Frontal cortex (tissue), 4 donors: ENCODE results near the gene NUDC. TPM values are rescaled to one million over a fixed set of nuclear protein-coding genes. Genes with fewer than 3 reads are reported as not detected.
"Not testable (repeated sequence)": the region's sequence is repeated elsewhere in the genome, so short reads cannot be mapped to it uniquely, and the experiment has no call there.

Experiments used
- DNase-seq, 2 donors: peaks; one replicate each; pipeline ENCODE4 v3.0.0; 2012; ENCODE audit warnings: low spot score in 2 of 2
- FAIRE-seq: peaks from 2 replicates; lab custom pipeline; 2012; peaks lifted over from hg19 to GRCh38; lab: Jason Lieb, UNC
- total RNA-seq: library from RNA; depleted of rRNA; stranded (reverse); fragments of >200 nt; gene quantifications from one replicate; pipeline ENCODE4 v1.2.3, GENCODE V29; 2014
- donor health status: control.
- donor health status: control.
- donor health status: control.

Gene NUDC
- total RNA-seq, 1 donor from 2014 or later, result 17.1 TPM

- DNase-seq (no peak), FAIRE-seq (no peak)
Measured at GRCh38 chr1:26981146-26981846, 59.8 kb downstream of the NUDC start.

DNA sequence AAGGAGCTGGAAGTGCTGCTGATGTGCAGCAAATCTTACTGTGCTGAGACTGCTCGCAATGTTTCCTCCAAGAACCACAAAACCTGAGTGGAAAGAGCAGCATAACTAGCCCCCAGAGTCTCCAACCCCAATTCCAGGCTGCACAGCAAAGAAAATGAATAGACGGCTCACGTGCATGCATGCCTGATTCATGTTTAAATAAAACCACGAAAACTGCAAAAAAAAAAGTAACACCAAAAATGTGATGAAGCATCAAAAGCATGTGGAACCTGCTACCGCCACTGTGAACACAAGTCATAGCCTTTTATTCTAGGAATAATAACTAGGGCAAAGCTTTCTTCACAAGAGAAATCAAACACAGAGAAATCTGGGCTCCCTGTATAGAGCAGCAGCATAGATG lies 62.3 kb downstream of the NUDC start:
- DNase-seq (no peak), FAIRE-seq (no peak)

GRCh38 chr1:26984291-26984690 lies 62.7 kb downstream of the NUDC start:
- DNase-seq (no peak), FAIRE-seq (no peak)

GRCh38 chr1:26986658-26987057 lies 65.1 kb downstream of the NUDC start:
- FAIRE-seq, result no peak

GRCh38 chr1:26989403-26990109 lies 68.0 kb downstream of the NUDC start:
- not testable (repeated sequence) for DNase-seq, FAIRE-seq

More at GRCh38 chr1:26986658-26987057, 65.1 kb downstream of the NUDC start:
- DNase-seq, result no peak

DNA sequence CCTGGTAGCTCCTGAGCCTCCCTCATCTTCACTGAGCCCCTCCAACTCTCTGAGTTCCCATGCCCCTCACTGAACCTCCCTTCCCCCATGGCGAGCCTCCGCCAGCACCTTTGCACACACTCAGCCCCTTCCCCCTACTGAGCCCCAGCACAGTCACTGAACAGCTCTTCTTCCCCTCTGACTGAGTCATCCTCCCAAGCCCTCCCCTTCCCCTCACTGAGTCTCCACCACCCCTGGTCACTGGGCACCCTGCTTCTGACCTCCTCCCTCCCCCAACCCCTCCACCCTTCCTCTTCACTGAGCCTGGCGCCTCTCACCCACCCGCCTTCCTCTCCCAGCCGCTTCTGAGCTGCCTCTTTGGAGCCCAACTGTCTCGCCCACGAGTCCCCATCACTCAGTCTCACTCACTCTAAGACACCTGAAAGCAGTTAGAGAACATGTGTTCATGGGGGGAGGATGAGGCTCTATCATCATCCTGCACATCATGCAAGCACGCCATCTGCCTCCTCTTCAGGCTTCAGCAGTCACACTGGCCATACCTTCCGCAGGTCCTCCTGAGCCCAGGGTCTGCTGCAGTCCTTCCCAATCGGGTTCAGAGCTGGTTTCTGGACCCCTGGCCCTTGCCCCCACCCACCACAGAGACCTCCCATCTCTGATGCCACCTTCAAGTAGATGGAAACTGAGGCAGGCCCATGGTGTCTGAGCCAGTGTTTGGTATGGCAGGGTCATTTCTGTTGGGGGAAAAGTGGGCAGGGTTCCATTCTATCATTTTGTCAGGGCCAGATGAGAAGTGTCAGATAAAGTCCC lies 70.0 kb downstream of the NUDC start:
- DNase-seq, result peak in 1 of 2 donors; percentile 16

GRCh38 chr1:26993237-26994019 lies 71.9 kb downstream of the NUDC start, which contains the start of gene TRNP1:
TSS of gene TRNP1 (plus strand) at chr1:26993692. CDS start at chr1:26993787, 95 bp downstream.
- FAIRE-seq (no peak), DNase-seq (peak; percentile 94)

More for the DNA sequence above, 70.0 kb downstream of the NUDC start:
- FAIRE-seq, result no peak

DNA sequence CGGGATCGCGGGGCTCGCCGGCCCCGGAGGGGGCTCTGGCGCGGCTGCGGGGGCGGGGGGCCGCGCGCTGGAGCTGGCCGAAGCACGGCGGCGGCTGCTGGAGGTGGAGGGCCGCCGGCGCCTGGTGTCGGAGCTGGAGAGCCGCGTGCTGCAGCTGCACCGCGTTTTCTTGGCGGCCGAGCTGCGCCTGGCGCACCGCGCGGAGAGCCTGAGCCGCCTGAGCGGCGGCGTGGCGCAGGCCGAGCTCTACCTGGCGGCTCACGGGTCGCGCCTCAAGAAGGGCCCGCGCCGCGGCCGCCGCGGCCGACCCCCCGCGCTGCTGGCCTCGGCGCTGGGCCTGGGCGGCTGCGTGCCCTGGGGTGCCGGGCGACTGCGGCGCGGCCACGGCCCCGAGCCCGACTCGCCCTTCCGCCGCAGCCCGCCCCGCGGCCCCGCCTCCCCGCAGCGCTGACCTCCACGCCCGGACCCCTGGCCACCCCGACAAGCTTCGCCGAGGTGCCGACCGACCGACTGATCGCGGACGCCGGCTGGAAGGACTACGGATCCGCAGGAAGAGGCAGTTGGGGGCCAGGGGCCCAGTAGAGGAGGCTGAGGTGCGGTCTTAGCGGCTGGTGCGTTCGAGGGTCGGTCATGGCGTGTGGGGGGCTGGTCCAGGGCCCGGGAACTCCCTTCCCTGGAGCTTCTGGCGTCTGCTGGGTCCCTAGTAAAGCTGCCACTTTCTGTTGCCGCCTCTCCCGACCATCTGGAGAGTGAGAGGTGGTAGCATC lies 72.7 kb downstream of the NUDC start:
- no peak for FAIRE-seq
- peak in 1 of 2 donors; percentile 56 for DNase-seq

DNA sequence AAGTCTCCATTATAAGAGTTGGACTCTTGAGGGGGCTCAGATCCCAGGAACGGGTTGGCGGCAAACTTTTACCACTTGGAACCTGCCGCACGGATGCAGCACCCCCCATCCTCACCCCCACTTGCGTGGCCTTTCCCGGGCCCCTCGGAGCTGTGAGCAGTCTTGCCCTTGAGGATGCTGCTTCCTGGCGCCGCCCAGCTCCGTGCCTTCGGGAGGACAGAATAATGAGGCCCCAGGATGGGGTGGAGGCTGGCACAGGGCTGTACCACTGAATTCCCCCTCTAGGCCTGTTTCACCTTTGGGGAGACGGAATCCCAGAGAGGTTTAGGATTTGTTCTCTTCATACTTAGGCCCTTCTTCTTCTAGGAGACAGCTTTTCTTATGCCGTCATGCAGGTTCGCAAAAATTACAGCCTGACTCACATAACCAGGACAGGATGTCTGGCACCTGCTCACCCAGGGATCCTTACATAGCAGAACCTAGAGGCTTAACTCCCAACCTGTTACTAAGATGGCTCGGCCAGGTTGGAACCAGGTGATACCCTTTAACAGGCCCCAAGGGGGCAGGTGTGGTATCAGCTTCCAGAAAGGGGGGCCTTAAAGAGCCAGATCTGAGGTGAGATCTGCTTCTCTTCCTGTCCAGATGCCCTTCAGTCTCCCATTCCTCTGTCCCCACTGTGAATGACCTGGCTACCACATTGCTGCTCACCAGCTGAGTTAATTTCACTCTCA lies 73.4 kb downstream of the NUDC start:
- no peak for FAIRE-seq
- peak in 1 of 2 donors; percentile 15 for DNase-seq

DNA sequence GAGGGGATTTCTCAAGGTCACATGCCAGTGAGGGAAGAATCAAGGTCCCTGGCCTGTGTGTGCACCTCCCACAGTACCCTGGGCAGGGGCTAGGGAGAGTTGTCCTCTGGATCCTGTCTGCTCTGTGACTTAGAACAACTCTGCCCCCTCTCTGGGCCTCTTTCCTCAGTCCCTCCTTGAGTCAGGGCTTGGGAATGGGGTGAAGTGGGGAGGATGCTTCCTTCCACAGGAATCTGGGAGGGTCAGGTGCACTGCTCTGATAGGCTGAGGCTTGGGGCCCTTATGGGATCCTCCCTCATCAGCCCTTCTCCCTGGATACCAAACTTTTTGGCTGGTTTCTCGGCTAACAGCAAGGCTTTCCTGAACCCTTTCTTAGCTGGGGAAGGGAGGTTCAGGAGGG lies 74.5 kb downstream of the NUDC start:
- DNase-seq, result no peak
- FAIRE-seq, result no peak

Other genes with a start within 250 kb of the NUDC start
- gene ARID1A, start 225.7 kb upstream of the NUDC start, total RNA-seq, result 17.1 TPM
- 4.5 TPM for gene PIGV, start 133.8 kb upstream of the NUDC start, total RNA-seq
- gene ZDHHC18, start 95.1 kb upstream of the NUDC start, total RNA-seq, result 5.7 TPM
- gene SFN, start 58.6 kb upstream of the NUDC start, total RNA-seq, result under 0.01 TPM
- 8.6 TPM for gene GPN2, start 31.5 kb upstream of the NUDC start, total RNA-seq
- 9.8 TPM for gene GPATCH3, start 21.3 kb upstream of the NUDC start, total RNA-seq
- gene NR0B2, start 7.8 kb upstream of the NUDC start, total RNA-seq, result not detected
- not detected for gene KDF1, start 38.7 kb downstream of the NUDC start, total RNA-seq
- 16.7 TPM for gene TRNP1, start 71.9 kb downstream of the NUDC start, total RNA-seq
- not detected for gene TENT5B, start 91.1 kb downstream of the NUDC start, total RNA-seq
- 2.0 TPM for gene SLC9A1, start 233.4 kb downstream of the NUDC start, total RNA-seq